ENCODE measurements around the gene LMOD3. TPM values are rescaled to one million over a fixed set of nuclear protein-coding genes. Genes with fewer than 3 reads are reported as not detected.

Gene LMOD3
- total RNA-seq, 1 experiment from 2014 or later, result not detected

DNA sequence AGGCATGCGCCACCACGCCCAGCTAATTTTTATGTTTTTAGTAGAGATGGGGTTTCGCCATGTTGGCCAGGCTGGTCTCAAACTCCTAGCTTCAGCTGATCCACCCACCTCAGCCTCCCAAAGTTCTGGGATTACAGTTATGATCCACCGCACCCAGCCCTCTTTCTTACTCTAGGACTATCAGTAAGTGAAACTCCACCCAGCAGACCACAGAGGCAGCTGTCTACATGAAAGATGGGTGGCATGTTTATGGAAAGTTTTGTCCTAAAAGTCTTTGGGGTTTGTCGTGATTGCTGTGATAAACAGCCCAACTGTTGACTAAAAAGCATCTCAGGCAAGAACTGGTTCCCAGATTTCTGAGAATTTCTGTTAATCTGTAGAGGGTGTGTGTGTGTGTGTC, 26.8 kb downstream of the LMOD3 start:
- CTCF ChIA-PET, result no interaction called here

DNA sequence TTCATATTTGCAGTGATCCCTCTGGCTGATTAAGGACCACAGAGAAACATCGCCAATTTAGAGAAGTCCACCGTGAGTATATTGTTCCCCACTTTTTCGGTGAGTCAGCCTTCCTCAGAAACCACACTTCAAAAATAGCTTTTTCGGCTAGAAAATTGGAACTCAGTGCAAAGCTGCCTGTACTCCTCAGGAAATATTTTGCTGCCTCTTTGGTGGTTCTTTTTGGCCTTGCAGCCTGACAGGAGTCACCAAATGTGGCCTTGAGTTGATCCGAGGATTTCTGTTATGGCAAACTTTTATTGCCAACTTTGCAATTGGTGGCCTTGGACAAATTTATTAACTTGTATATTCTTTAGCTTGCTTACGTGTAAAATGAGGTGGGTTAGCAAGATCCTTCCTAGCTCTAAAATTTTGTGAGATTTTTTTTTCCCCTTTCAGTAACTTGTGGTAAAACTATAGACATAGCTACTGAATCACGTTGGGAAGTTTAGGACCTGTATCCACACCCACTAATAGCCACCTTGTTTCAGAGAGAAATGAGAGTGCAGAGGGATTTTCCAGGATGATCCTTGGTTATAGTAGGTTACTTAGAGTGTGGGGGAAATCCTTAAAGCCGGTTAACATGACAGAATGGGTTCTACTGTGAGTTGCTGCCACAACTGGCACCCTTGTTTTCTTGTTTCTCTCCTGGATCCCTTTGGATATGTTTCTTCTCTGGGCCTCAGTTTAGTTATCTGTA, 27.8 kb downstream of the LMOD3 start:
- in situ Hi-C loops (cut with HindIII; ENCODE audit: low pct_unique_long_range_greater_than_20kb, low sequenced_read_pairs), result no loop called here
- Histone ChIP-seq H3K27ac (ENCODE audit: low read length) (no peak overlapping the region), H3K36me3 (ENCODE audit: control insufficient read depth, insufficient read depth, low read length) (no peaks in the 10 kb centered on the region), H3K4me1 (ENCODE audit: control insufficient read depth, insufficient read depth, low read length) (peaks cover 6% of the 10 kb centered on the region), H3K4me3 (ENCODE audit: low read depth in 2 of 2, low read length in 2 of 2) (no peak overlapping the region), H3K9me3 (ENCODE audit: control insufficient read depth, insufficient read depth, low read depth, low read length) (no peaks in the 10 kb centered on the region), H3K27me3 (ENCODE audit: control insufficient read depth, insufficient read depth, low read length) (no peaks in the 10 kb centered on the region)
- intact Hi-C loops (cut with micrococcal nuclease; ENCODE audit: unreplicated experiment), result no loop called here
- CTCF ChIA-PET, result no interaction called here
- TF ChIP-seq, protein P1, sequence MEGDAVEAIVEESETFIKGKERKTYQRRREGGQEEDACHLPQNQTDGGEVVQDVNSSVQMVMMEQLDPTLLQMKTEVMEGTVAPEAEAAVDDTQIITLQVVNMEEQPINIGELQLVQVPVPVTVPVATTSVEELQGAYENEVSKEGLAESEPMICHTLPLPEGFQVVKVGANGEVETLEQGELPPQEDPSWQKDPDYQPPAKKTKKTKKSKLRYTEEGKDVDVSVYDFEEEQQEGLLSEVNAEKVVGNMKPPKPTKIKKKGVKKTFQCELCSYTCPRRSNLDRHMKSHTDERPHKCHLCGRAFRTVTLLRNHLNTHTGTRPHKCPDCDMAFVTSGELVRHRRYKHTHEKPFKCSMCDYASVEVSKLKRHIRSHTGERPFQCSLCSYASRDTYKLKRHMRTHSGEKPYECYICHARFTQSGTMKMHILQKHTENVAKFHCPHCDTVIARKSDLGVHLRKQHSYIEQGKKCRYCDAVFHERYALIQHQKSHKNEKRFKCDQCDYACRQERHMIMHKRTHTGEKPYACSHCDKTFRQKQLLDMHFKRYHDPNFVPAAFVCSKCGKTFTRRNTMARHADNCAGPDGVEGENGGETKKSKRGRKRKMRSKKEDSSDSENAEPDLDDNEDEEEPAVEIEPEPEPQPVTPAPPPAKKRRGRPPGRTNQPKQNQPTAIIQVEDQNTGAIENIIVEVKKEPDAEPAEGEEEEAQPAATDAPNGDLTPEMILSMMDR (IDR thresholded peaks at IDR 0.05), result no peak
- no peak for TF ChIP-seq SIN3A (IDR thresholded peaks at IDR 0.05; ENCODE audit: borderline replicate concordance, insufficient read depth, low read depth, low read length)
- TF ChIP-seq TCF7L2 (IDR thresholded peaks at IDR 0.05; ENCODE audit: low read depth, low read length), result no peak
- TF ChIP-seq, protein P2, sequence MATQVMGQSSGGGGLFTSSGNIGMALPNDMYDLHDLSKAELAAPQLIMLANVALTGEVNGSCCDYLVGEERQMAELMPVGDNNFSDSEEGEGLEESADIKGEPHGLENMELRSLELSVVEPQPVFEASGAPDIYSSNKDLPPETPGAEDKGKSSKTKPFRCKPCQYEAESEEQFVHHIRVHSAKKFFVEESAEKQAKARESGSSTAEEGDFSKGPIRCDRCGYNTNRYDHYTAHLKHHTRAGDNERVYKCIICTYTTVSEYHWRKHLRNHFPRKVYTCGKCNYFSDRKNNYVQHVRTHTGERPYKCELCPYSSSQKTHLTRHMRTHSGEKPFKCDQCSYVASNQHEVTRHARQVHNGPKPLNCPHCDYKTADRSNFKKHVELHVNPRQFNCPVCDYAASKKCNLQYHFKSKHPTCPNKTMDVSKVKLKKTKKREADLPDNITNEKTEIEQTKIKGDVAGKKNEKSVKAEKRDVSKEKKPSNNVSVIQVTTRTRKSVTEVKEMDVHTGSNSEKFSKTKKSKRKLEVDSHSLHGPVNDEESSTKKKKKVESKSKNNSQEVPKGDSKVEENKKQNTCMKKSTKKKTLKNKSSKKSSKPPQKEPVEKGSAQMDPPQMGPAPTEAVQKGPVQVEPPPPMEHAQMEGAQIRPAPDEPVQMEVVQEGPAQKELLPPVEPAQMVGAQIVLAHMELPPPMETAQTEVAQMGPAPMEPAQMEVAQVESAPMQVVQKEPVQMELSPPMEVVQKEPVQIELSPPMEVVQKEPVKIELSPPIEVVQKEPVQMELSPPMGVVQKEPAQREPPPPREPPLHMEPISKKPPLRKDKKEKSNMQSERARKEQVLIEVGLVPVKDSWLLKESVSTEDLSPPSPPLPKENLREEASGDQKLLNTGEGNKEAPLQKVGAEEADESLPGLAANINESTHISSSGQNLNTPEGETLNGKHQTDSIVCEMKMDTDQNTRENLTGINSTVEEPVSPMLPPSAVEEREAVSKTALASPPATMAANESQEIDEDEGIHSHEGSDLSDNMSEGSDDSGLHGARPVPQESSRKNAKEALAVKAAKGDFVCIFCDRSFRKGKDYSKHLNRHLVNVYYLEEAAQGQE (IDR thresholded peaks at IDR 0.05; ENCODE audit: insufficient read depth in 1 of 2, low read depth in 2 of 2, low read length in 1 of 2), result no peak
- no peak for TF ChIP-seq POLR2AphosphoS5 (IDR thresholded peaks at IDR 0.05; ENCODE audit: low read depth, low read length)
- ATAC-seq, result no peak
- DNase-seq (ENCODE audit: low read depth, low spot score), result no peak
- no TSS peak for BruUV-seq (replicated peaks)
- POLR2A ChIA-PET, result no interaction called here

More for the DNA sequence above, 26.8 kb downstream of the LMOD3 start:
- Histone ChIP-seq H3K4me1 (ENCODE audit: control insufficient read depth, insufficient read depth, low read length) (no peaks in the 10 kb centered on the region), H3K9me3 (ENCODE audit: control insufficient read depth, insufficient read depth, low read depth, low read length) (no peaks in the 10 kb centered on the region), H3K4me3 (ENCODE audit: low read depth in 2 of 2, low read length in 2 of 2) (no peak overlapping the region), H3K27me3 (ENCODE audit: control insufficient read depth, insufficient read depth, low read length) (no peaks in the 10 kb centered on the region), H3K36me3 (ENCODE audit: control insufficient read depth, insufficient read depth, low read length) (no peaks in the 10 kb centered on the region), H3K27ac (ENCODE audit: low read length) (no peak overlapping the region)
- POLR2A ChIA-PET, result no interaction called here
- in situ Hi-C loops (cut with HindIII; ENCODE audit: low pct_unique_long_range_greater_than_20kb, low sequenced_read_pairs) (no loop called here), intact Hi-C loops (cut with micrococcal nuclease; ENCODE audit: unreplicated experiment) (no loop called here)
- DNase-seq (ENCODE audit: low read depth, low spot score) (no peak), ATAC-seq (no peak)
- TF ChIP-seq POLR2AphosphoS5 (IDR thresholded peaks at IDR 0.05; ENCODE audit: low read depth, low read length) (no peak), SIN3A (IDR thresholded peaks at IDR 0.05; ENCODE audit: borderline replicate concordance, insufficient read depth, low read depth, low read length) (no peak), TCF7L2 (IDR thresholded peaks at IDR 0.05; ENCODE audit: low read depth, low read length) (no peak)
- TF ChIP-seq, protein P2 (IDR thresholded peaks at IDR 0.05; ENCODE audit: insufficient read depth in 1 of 2, low read depth in 2 of 2, low read length in 1 of 2), result no peak
- TF ChIP-seq, protein P1 (IDR thresholded peaks at IDR 0.05), result no peak
- no TSS peak for BruUV-seq (replicated peaks)
